H1 (cell line): ENCODE measurements around the gene SLCO4A1. TPM values are rescaled to one million over a fixed set of nuclear protein-coding genes. Genes with fewer than 3 reads are reported as not detected.
A peak's percentile ranks its signal among the peaks of the same experiment; 100 is the strongest.

Source experiments
- CTCF ChIA-PET: fragments of 300-600 bp; sonication (Branson Sonifier 250); formaldehyde crosslinking; loops from one replicate; lab custom pipeline; 2021; ENCODE audit not compliant: partially characterized antibody; lab: Charles Lee
- POLR2A ChIA-PET: fragments of 300-600 bp; sonication (Branson Sonifier 250); formaldehyde crosslinking; loops from one replicate; lab custom pipeline; 2021; ENCODE audit warnings: inconsistent platforms; ENCODE audit not compliant: partially characterized antibody; lab: Charles Lee
- DNase-seq, 2 experiments: peaks; one replicate each; pipeline versions ENCODE4 v3.0.0 to v3.0.0-alpha.2; 2010 to 2022; ENCODE audit warnings: low spot score in 2 of 2, low read depth in 1 of 2, mixed read lengths in 1 of 2
- FAIRE-seq: peaks from 2 replicates; lab custom pipeline; 2011; peaks lifted over from hg19 to GRCh38; lab: Jason Lieb, UNC
- H2AFZ ChIP-seq: 2 replicates; pipeline ENCODE4 v1.8.1; 2012; ENCODE audit warnings: low read length, inconsistent platforms
- H2AK5ac ChIP-seq: 2 replicates; pipeline ENCODE4 v1.6.1; 2013; ENCODE audit warnings: low read depth, low read length
- H2BK120ac ChIP-seq: replicated peaks from 2 replicates; pipeline ENCODE3; 2013; ENCODE audit warnings: low read depth, low read length, inconsistent platforms
- H2BK12ac ChIP-seq: 2 replicates; pipeline ENCODE4 v1.6.1; 2013; ENCODE audit warnings: low read depth, low read length
- H2BK15ac ChIP-seq: 2 replicates; pipeline ENCODE4 v1.6.1; 2013; ENCODE audit warnings: low read length
- H2BK20ac ChIP-seq: 2 replicates; pipeline ENCODE4 v1.6.1; 2013; ENCODE audit warnings: low read length
- H2BK5ac ChIP-seq: 2 replicates; pipeline ENCODE4 v1.6.1; 2013; ENCODE audit warnings: low read depth, low read length
- H3K14ac ChIP-seq: 2 replicates; pipeline ENCODE4 v1.6.1; 2013; ENCODE audit warnings: inconsistent platforms; ENCODE audit not compliant: insufficient read length
- H3K18ac ChIP-seq: 2 replicates; pipeline ENCODE4 v1.6.1; 2013; ENCODE audit warnings: low read length; ENCODE audit errors: extremely low read depth
- H3K23ac ChIP-seq: 2 replicates; pipeline ENCODE4 v1.6.1; 2013; ENCODE audit warnings: inconsistent platforms; ENCODE audit not compliant: insufficient read length
- H3K23me2 ChIP-seq: 2 replicates; pipeline ENCODE4 v1.6.1; 2013; ENCODE audit warnings: low read depth, low read length
- H3K27ac ChIP-seq: 2 replicates; pipeline ENCODE4 v1.6.1; 2011; ENCODE audit warnings: low read depth, low read length, inconsistent platforms
- H3K27me3 ChIP-seq, 4 experiments: replicated peaks in 1 of 4; 1 replicate in 1 of 4; 2 replicates in 3 of 4; pipeline versions ENCODE4 v1.6.1 to v1.8.1; 2011 to 2013; ENCODE audit warnings: low read length in 3 of 4, mild to moderate bottlenecking in 3 of 4, inconsistent platforms in 2 of 4, mixed read lengths in 2 of 4, moderate library complexity in 1 of 4; ENCODE audit not compliant: control insufficient read depth in 3 of 4, insufficient read depth in 3 of 4; ENCODE audit errors: extremely low read depth in 1 of 4
- H3K36me3 ChIP-seq, 4 experiments: 2 replicates each; pipeline versions ENCODE4 v1.6.1 to v1.8.1; 2011 to 2013; ENCODE audit warnings: mild to moderate bottlenecking in 4 of 4, low read length in 3 of 4, moderate library complexity in 2 of 4, control low read depth in 1 of 4, inconsistent platforms in 1 of 4; ENCODE audit not compliant: insufficient read depth in 4 of 4, control insufficient read depth in 2 of 4
- H3K4ac ChIP-seq: replicated peaks from 2 replicates; pipeline ENCODE3; 2013; ENCODE audit warnings: low read length, low read depth, mixed read lengths, inconsistent platforms; ENCODE audit not compliant: insufficient read length
- H3K4me1 ChIP-seq, 4 experiments: replicated peaks in 1 of 4; 1 replicate in 1 of 4; 2 replicates in 3 of 4; pipeline versions ENCODE4 v1.6.1 to v1.8.1; 2011 to 2013; ENCODE audit warnings: low read length in 3 of 4, inconsistent platforms in 2 of 4, mixed read lengths in 1 of 4; ENCODE audit not compliant: insufficient read depth in 4 of 4, control insufficient read depth in 3 of 4
- H3K4me2 ChIP-seq, 2 experiments: 2 replicates each; pipeline versions ENCODE4 v1.6.1 to v1.8.1; 2011 to 2013; ENCODE audit warnings: low read depth in 2 of 2, low read length in 2 of 2, control low read depth in 1 of 2, inconsistent platforms in 1 of 2, mild to moderate bottlenecking in 1 of 2; ENCODE audit not compliant: insufficient read depth in 1 of 2
- H3K4me3 ChIP-seq, 4 experiments: fragments of 200-600, 300-600 bp in 1 of 4; sonication (generic), shearing (Covaris generic), sonication (Bioruptor Twin) in 1 of 4; 2 replicates each; pipeline versions ENCODE4 v1.5.1 to v1.8.1; 2011 to 2016; ENCODE audit warnings: low read length in 4 of 4, low read depth in 3 of 4, control low read depth in 2 of 4, inconsistent platforms in 2 of 4, mild to moderate bottlenecking in 2 of 4, mixed read lengths in 1 of 4, moderate library complexity in 1 of 4; ENCODE audit not compliant: insufficient read depth in 2 of 4; ENCODE audit errors: extremely low read depth in 1 of 4
- H3K56ac ChIP-seq: replicated peaks from 2 replicates; pipeline ENCODE3; 2013; ENCODE audit warnings: low read depth, mild to moderate bottlenecking, mixed read lengths, low read length, inconsistent platforms; ENCODE audit not compliant: insufficient read length
- H3K79me1 ChIP-seq: 2 replicates; pipeline ENCODE4 v1.6.1; 2013; ENCODE audit warnings: low read depth, low read length, control low read depth
- H3K79me2 ChIP-seq, 2 experiments: 2 replicates each; pipeline versions ENCODE4 v1.6.1 to v1.8.1; 2012 to 2013; ENCODE audit warnings: low read length in 2 of 2, mild to moderate bottlenecking in 2 of 2, inconsistent platforms in 1 of 2; ENCODE audit not compliant: insufficient read depth in 2 of 2, control insufficient read depth in 1 of 2
- H3K9ac ChIP-seq, 4 experiments: replicated peaks in 1 of 4; 1 replicate in 1 of 4; 2 replicates in 3 of 4; pipeline versions ENCODE4 v1.6.1 to v1.8.1; 2011 to 2013; ENCODE audit warnings: low read depth in 3 of 4, low read length in 3 of 4, control low read depth in 2 of 4, mild to moderate bottlenecking in 2 of 4, moderate library complexity in 2 of 4, inconsistent platforms in 1 of 4; ENCODE audit errors: extremely low read depth in 1 of 4
- H3K9me3 ChIP-seq, 2 experiments: 2 replicates each; pipeline versions ENCODE4 v1.6.1 to v1.8.1; 2012 to 2013; ENCODE audit warnings: mild to moderate bottlenecking in 2 of 2, moderate library complexity in 2 of 2, control low read depth in 1 of 2, inconsistent platforms in 1 of 2, low read depth in 1 of 2, low read length in 1 of 2, mixed read lengths in 1 of 2; ENCODE audit not compliant: insufficient read depth in 2 of 2
- H4K20me1 ChIP-seq, 2 experiments: replicated peaks in 1 of 2; 2 replicates each; pipeline versions ENCODE3 to v1.8.1; 2011 to 2013; ENCODE audit warnings: inconsistent platforms in 2 of 2, low read length in 2 of 2, mild to moderate bottlenecking in 1 of 2; ENCODE audit not compliant: insufficient read depth in 2 of 2, control insufficient read depth in 1 of 2
- H4K5ac ChIP-seq: 2 replicates; pipeline ENCODE4 v1.6.1; 2013; ENCODE audit warnings: low read length, low read depth, mixed read lengths, inconsistent platforms; ENCODE audit not compliant: insufficient read length
- H4K8ac ChIP-seq: 2 replicates; pipeline ENCODE4 v1.8.0; 2013; ENCODE audit warnings: mild to moderate bottlenecking, moderate library complexity, low read length, inconsistent platforms; ENCODE audit not compliant: insufficient read depth; ENCODE audit errors: extremely low read depth
- H4K91ac ChIP-seq: replicated peaks from 2 replicates; pipeline ENCODE3; 2013; ENCODE audit warnings: low read length, mixed read lengths, inconsistent platforms; ENCODE audit not compliant: insufficient read length
- BRCA1 ChIP-seq: IDR thresholded peaks from 2 replicates; pipeline ENCODE4 v1.6.1; 2012; ENCODE audit warnings: low read depth, low read length, improper control_type of control experiment
- CBX8 ChIP-seq: fragments of 300-800, 300-1000 bp; sonication (generic); IDR thresholded peaks from 2 replicates; pipeline ENCODE4 v1.7.1; 2016; ENCODE audit warnings: low read depth, low read length, borderline replicate concordance
- CHD2 ChIP-seq: IDR thresholded peaks from 2 replicates; pipeline ENCODE4 v1.6.1; 2012; ENCODE audit warnings: low read length, improper control_type of control experiment
- CREB1 ChIP-seq: IDR thresholded peaks from 2 replicates; pipeline ENCODE4 v1.6.1; 2012; ENCODE audit warnings: inconsistent platforms
- KDM4A ChIP-seq: IDR thresholded peaks from one replicate; pipeline ENCODE4 v1.7.1; 2012; ENCODE audit warnings: low read depth, mild to moderate bottlenecking, moderate library complexity, low read length, inconsistent platforms; ENCODE audit not compliant: severe bottlenecking
- NANOG ChIP-seq: IDR thresholded peaks from 2 replicates; pipeline ENCODE4 v1.6.1; 2011; ENCODE audit warnings: low read length, low read depth, mild to moderate bottlenecking, inconsistent platforms; ENCODE audit not compliant: insufficient read depth, poor library complexity, severe bottlenecking
- POU5F1 ChIP-seq: IDR thresholded peaks from 2 replicates; pipeline ENCODE4 v1.6.1; 2011; ENCODE audit warnings: low read depth, mild to moderate bottlenecking, low read length, moderate library complexity
- SAP30 ChIP-seq: fragments of 300-600 bp; sonication (generic); IDR thresholded peaks from 2 replicates; pipeline ENCODE4 v1.7.1; 2012; ENCODE audit warnings: low read length, moderate library complexity, mild to moderate bottlenecking, inconsistent platforms; ENCODE audit not compliant: insufficient read depth, insufficient replicate concordance
- SIX5 ChIP-seq: IDR thresholded peaks from 2 replicates; pipeline ENCODE4 v1.6.1; 2011; ENCODE audit warnings: mild to moderate bottlenecking, low read depth, low read length
- TAF1 ChIP-seq: IDR thresholded peaks from 2 replicates; pipeline ENCODE4 v1.6.1; 2011; ENCODE audit warnings: mild to moderate bottlenecking, low read depth, low read length
- TCF12 ChIP-seq: IDR thresholded peaks from 2 replicates; pipeline ENCODE4 v1.6.1; 2011; ENCODE audit warnings: low read depth, mild to moderate bottlenecking, low read length
- TEAD4 ChIP-seq: IDR thresholded peaks from 2 replicates; pipeline ENCODE4 v1.6.1; 2012; ENCODE audit warnings: low read depth, low read length, inconsistent platforms, mixed read lengths
- WGBS, 2 experiments: shearing (Covaris generic) in 1 of 2; methylation state at CpG; one replicate each; pipeline versions ENCODE4 v1.1.6 to v1.1.7; 2013 to 2015; ENCODE audit warnings: low lambda C conversion rate in 2 of 2, mixed read lengths in 2 of 2, inconsistent platforms in 1 of 2, low coverage in 1 of 2, missing lambda C conversion rate in 1 of 2; ENCODE audit not compliant: insufficient replicate concordance in 2 of 2, insufficient coverage in 1 of 2, insufficient read length in 1 of 2; ENCODE audit errors: extremely low coverage in 1 of 2, missing lambda C conversion rate in 1 of 2; 5-methylcytosine and 5-hydroxymethylcytosine counted together
- polyA plus RNA-seq, 7 experiments: library from polyadenylated mRNA; depleted of rRNA in 3 of 7; stranded (reverse) in 5 of 7; unstranded in 2 of 7; fragments of >200 nt in 5 of 7; fragments of 200-250 nt in 2 of 7; gene quantifications; 1 replicate in 5 of 7; 2 replicates in 1 of 7; 4 replicates in 1 of 7; pipeline versions ENCODE4 v1.2.1 to v1.2.3, GENCODE V29; 2011 to 2013; ENCODE audit warnings: missing spikeins in 2 of 7, mixed read lengths in 2 of 7
- total RNA-seq: library from RNA; stranded (reverse); fragmentation: NEBNext Ultra II Directional; extraction: Animal tissue kit (Norgen Biotek cat#: 25700); gene quantifications from 2 replicates; pipeline ENCODE4 v1.2.1, GENCODE V29; 2021
- TF ChIP-seq, protein P1 (sequence below): IDR thresholded peaks from 2 replicates; pipeline ENCODE4 v1.6.1; 2011; ENCODE audit warnings: low read length, improper control_type of control experiment
- TF ChIP-seq, protein P2 (sequence below): IDR thresholded peaks from 2 replicates; pipeline ENCODE4 v1.6.1; 2011; ENCODE audit warnings: low read depth, mild to moderate bottlenecking, low read length; ENCODE audit not compliant: insufficient read depth

SLCO4A1 gene
- total and polyA plus RNA-seq, 2 of the 8 experiments (the other 6 are each of a cell fraction or from before 2014, with no cell fraction given) = 10.5 to 18.5 TPM

DNA sequence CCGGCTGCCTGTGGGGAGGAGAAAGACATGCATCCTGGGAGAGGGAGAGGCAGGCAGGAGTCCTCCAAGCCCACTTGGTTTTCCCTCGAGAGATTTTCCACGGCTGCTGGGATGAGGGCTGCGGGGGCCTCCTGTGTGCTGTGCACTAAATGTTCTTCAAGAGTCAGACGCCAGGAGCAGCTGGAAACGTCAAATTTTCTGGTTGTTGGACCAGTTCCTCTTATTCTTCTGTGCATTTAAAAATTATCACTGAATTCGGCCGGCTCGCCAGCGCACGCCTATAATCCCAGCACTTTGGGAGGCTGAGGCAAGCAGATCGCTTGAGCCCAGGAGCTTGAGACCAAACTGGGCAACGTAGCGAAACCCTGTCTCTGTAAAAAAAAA is 33.6 kb downstream of the SLCO4A1 start:
- H2BK15ac ChIP-seq = no peak overlapping the region
- 94% methylated on average over 12 of the region's 14 CpGs; no CpG with 5 or more reads in 1 of the 2 experiments for WGBS, 2 experiments
- H2BK120ac ChIP-seq = no peak overlapping the region
- H2AFZ ChIP-seq = no peak overlapping the region
- FAIRE-seq (no peak), DNase-seq (no peak)
- ChIA-PET POLR2A (no interaction called here), CTCF (interaction anchor here (1.1 to 2.9 kb wide), 4 partner anchors 33 to 139 kb away, joined by 3 to 10 read pairs (median 4); partner anchors contain the start of gene NTSR1)
- no peaks in the 10 kb centered on the region for H3K79me2 ChIP-seq
- no peak overlapping the region for H3K4ac ChIP-seq
- no peak overlapping the region for H2BK20ac ChIP-seq
- H4K8ac ChIP-seq = peak overlapping the region; percentile 51; the same call in 1 of the 2 replicates
- no peak overlapping the region for H3K27ac ChIP-seq
- no peak overlapping the region for H4K5ac ChIP-seq
- no peaks in the 10 kb centered on the region for H4K20me1 ChIP-seq
- H3K18ac ChIP-seq = no peak overlapping the region
- no peaks in the 10 kb centered on the region for H3K4me1 ChIP-seq
- H4K91ac ChIP-seq = no peak overlapping the region
- H3K4me3 ChIP-seq = no peak overlapping the region
- no peaks in the 10 kb centered on the region for H3K36me3 ChIP-seq
- no peak overlapping the region for H3K56ac ChIP-seq
- H3K23me2 ChIP-seq = no peaks in the 10 kb centered on the region
- H2BK5ac ChIP-seq = no peak overlapping the region
- no peak overlapping the region for H3K4me2 ChIP-seq
- H3K27me3 ChIP-seq = no peaks in the 10 kb centered on the region; a peak in 1 of 7 replicates
- no peaks in the 10 kb centered on the region for H3K79me1 ChIP-seq
- no peak overlapping the region for H2BK12ac ChIP-seq
- H3K23ac ChIP-seq = no peak overlapping the region
- no peak overlapping the region for H3K14ac ChIP-seq
- H3K9ac ChIP-seq = no peak overlapping the region
- H3K9me3 ChIP-seq = peaks cover 0 to 3% of the 10 kb centered on the region in 2 experiments; a peak in 2 of 4 replicates
- no peak overlapping the region for H2AK5ac ChIP-seq
- no peak for TF ChIP-seq CREB1
- no peak for TF ChIP-seq CBX8
- no peak for TF ChIP-seq TCF12
- no peak for TF ChIP-seq TAF1
- TF ChIP-seq SIX5 = no peak
- TF ChIP-seq SAP30 = no peak
- TF ChIP-seq, protein P1, sequence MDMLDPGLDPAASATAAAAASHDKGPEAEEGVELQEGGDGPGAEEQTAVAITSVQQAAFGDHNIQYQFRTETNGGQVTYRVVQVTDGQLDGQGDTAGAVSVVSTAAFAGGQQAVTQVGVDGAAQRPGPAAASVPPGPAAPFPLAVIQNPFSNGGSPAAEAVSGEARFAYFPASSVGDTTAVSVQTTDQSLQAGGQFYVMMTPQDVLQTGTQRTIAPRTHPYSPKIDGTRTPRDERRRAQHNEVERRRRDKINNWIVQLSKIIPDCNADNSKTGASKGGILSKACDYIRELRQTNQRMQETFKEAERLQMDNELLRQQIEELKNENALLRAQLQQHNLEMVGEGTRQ = no peak
- TF ChIP-seq KDM4A = no peak
- TF ChIP-seq CHD2 = no peak
- no peak for TF ChIP-seq NANOG
- TF ChIP-seq TEAD4 = no peak
- TF ChIP-seq, protein P2, sequence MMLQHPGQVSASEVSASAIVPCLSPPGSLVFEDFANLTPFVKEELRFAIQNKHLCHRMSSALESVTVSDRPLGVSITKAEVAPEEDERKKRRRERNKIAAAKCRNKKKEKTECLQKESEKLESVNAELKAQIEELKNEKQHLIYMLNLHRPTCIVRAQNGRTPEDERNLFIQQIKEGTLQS = no peak
- TF ChIP-seq POU5F1 = no peak
- TF ChIP-seq BRCA1 = no peak
